BLaER1 treated with 17β-estradiol and CSF1 and Interleukin-3, amounts not matched to agents 10 nM and 100 nM (cell line): Measurements from ENCODE around the gene TMEM95.

ENCODE experiments used
- H3K27ac ChIP-seq, 11 experiments: shearing (Covaris generic); formaldehyde crosslinking; 2 replicates each; pipeline ENCODE4 v1.8.1; 2022
- H3K27me3 ChIP-seq, 11 experiments: shearing (Covaris generic); formaldehyde crosslinking; 2 replicates each; pipeline ENCODE4 v1.8.1; 2022
- H3K36me3 ChIP-seq, 11 experiments: shearing (Covaris generic); formaldehyde crosslinking; 2 replicates each; pipeline ENCODE4 v1.8.1; 2022
- H3K4me1 ChIP-seq, 10 experiments: shearing (Covaris generic); formaldehyde crosslinking; 2 replicates each; pipeline ENCODE4 v1.8.1; 2022
- H3K4me2 ChIP-seq, 11 experiments: shearing (Covaris generic); formaldehyde crosslinking; 2 replicates each; pipeline ENCODE4 v1.8.1; 2022
- H3K4me3 ChIP-seq, 10 experiments: shearing (Covaris generic); formaldehyde crosslinking; 2 replicates each; pipeline ENCODE4 v1.8.1; 2022
- H3K9ac ChIP-seq, 11 experiments: shearing (Covaris generic); formaldehyde crosslinking; 2 replicates each; pipeline ENCODE4 v1.8.1; 2022
- H3K9me3 ChIP-seq, 11 experiments: shearing (Covaris generic); formaldehyde crosslinking; replicated peaks in 1 of 11; 2 replicates each; pipeline ENCODE4 v1.8.1; 2022
- H4K20me1 ChIP-seq, 11 experiments: shearing (Covaris generic); formaldehyde crosslinking; 2 replicates each; pipeline ENCODE4 v1.8.1; 2022
- Cebpa-rat ChIP-seq, 11 experiments: shearing (Covaris generic); IDR thresholded peaks; 2 replicates each; pipeline ENCODE4 v1.8.1; 2022

Gene TMEM95

DNA sequence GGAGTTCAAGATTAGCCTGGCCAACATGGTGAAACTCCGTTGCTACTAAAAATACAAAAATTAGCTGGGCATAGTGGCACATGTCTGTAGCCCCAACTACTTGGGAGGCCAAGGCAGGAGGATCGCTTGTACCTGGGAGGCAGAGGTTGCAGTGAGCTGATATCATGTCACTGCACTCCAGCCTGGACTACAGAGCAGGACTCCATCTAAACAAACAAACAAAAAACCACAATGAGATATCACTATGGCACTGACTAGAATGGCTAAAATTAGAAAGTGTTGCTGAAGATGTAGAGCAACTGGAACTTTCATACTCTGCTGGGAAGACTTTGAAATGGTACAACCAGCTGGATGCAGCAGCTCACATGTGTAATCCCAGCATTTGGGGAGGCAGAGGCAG lies 19.4 kb downstream of the TMEM95 start:
- Histone ChIP-seq H3K4me2 (no peak overlapping the region), H3K4me3 (no peak overlapping the region), H4K20me1 (no peaks in the 10 kb centered on the region), H3K27me3 (peaks cover 4 to 8% (median 5%) of the 10 kb centered on the region in 11 experiments; a peak in 20 of 22 replicates), H3K9me3 (peaks cover 5 to 7% (median 6%) of the 10 kb centered on the region in 11 experiments), H3K9ac (no peak overlapping the region), H3K36me3 (no peaks in the 10 kb centered on the region), H3K27ac (no peak overlapping the region), H3K4me1 (no peaks in the 10 kb centered on the region)
- TF ChIP-seq Cebpa-rat (IDR thresholded peaks at IDR 0.05) = no peak

DNA sequence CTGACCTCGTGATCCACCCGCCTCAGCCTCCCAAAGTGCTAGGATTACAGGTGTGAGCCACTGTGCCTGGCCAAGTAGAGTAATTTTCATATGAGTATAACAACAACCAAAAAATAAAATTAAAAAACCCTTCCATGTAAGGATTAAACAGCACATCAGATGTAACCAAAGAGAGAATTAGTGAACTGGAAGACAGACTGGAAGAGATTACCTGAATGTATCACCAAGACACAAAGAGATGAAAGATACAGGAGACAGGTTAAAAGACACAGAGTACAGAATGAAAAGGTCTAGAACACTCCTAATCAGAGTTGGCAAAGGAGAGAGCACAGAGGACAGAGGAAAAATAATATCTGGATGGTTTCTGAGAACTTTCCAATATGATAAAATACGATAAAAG lies 24.2 kb downstream of the TMEM95 start:
- Histone ChIP-seq H3K4me1 (peaks cover 6 to 9% (median 8%) of the 10 kb centered on the region in 10 experiments; a peak in 19 of 20 replicates), H3K4me2 (no peak overlapping the region), H3K4me3 (no peak overlapping the region), H3K9ac (no peak overlapping the region), H3K27ac (no peak overlapping the region), H3K36me3 (no peaks in the 10 kb centered on the region), H3K9me3 (peaks cover 12 to 23% (median 18%) of the 10 kb centered on the region in 11 experiments), H4K20me1 (peaks cover 0 to 19% (median 0%) of the 10 kb centered on the region in 11 experiments; a peak in 5 of 22 replicates), H3K27me3 (peaks cover 51 to 56% (median 53%) of the 10 kb centered on the region in 11 experiments)
- TF ChIP-seq Cebpa-rat (IDR thresholded peaks at IDR 0.05) = no peak

DNA sequence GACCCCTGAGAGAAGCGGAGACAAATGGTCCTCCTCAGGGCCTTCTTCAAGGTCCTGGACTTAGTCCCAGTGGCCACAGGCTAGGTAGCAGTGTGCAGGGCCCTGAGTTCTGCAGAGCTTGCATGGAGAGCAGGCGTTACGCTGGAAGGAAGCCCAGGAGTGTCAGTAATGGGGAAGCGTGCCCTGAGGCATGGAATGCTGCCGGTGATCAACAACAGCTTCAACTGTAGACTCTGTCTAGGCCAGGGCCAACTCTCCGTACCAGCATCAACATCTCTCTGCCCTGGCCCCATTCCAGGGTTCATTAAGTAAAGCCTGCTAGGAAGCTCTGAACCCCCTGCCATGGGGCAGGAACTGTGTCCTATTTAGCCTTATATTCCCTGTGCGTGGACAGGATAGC lies 25.4 kb downstream of the TMEM95 start:
- no peak overlapping the region for H3K9ac ChIP-seq
- no peak overlapping the region for H3K4me2 ChIP-seq
- H3K9me3 ChIP-seq = peaks cover 12 to 23% (median 18%) of the 10 kb centered on the region in 11 experiments
- peaks cover 0 to 31% (median 7%) of the 10 kb centered on the region in 11 experiments; a peak in 6 of 22 replicates for H4K20me1 ChIP-seq
- H3K4me1 ChIP-seq = peaks cover 13 to 17% (median 14%) of the 10 kb centered on the region in 10 experiments
- no peak for TF ChIP-seq Cebpa-rat (IDR thresholded peaks at IDR 0.05)
- H3K27ac ChIP-seq = no peak overlapping the region
- H3K4me3 ChIP-seq = no peak overlapping the region
- peaks cover 58 to 65% (median 61%) of the 10 kb centered on the region in 11 experiments for H3K27me3 ChIP-seq
- no peaks in the 10 kb centered on the region for H3K36me3 ChIP-seq

DNA sequence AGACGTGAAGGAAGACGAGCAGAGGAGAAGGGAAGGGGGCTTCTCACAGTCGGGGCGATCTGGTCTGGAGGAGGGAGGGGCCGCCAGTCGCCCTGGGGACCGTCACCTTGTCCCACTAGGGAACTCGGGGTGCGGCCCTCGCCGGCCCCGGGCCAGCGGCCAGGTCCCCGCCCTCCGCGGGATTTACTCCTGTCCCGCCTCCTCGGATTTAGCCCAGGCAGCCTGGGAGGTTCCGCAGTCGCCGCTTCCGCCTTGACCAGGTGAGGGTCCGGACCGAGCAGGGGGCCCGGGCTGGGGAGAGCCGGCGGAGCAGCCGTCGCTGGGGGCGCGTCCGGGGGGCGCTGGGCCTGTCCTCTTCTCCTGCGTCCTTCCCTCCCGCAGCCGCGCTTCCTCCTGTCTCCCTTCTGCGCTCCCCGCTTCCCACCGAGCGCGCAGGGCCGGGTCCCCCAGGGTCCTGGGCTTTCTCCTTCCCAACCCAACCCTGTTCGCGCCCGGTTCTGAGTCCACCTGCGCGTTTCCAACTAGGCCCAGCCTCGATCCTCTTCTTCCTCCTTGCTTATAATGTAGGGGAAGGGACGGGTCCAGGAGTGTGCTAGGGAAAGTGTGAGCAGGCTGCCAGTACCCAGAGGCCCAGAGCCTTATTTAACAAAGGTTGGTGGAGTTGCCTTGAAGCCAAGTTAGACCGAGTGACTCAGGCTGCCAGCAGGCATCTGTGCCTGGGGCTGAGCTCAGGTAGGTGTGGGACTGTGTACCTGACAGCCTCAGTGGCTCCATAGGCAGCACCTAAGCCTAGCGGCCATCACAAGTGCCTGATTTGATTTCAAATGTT lies 26.1 kb downstream of the TMEM95 start, which contains the start of gene TNK1:
TNK1 (plus strand) TSS at position 235 of the 829 bp plus-strand sequence. CDS start 1,838 bp downstream, outside the sequence.
- Histone ChIP-seq H3K27me3 (peaks cover 58 to 65% (median 61%) of the 10 kb centered on the region in 11 experiments), H3K4me3 (no peak within 1 kb of the TSS), H4K20me1 (peaks cover 0 to 38% (median 7%) of the 10 kb centered on the region in 11 experiments; a peak in 7 of 22 replicates), H3K36me3 (peaks cover 0 to 2% (median 0%) of the 10 kb centered on the region in 11 experiments; a peak in 1 of 22 replicates), H3K9ac (no peak within 1 kb of the TSS), H3K27ac (no peak within 1 kb of the TSS), H3K4me1 (peaks cover 13 to 17% (median 14%) of the 10 kb centered on the region in 10 experiments), H3K9me3 (peaks cover 12 to 23% (median 18%) of the 10 kb centered on the region in 11 experiments), H3K4me2 (no peak within 1 kb of the TSS)
- TF ChIP-seq Cebpa-rat (IDR thresholded peaks at IDR 0.05) = no peak

DNA sequence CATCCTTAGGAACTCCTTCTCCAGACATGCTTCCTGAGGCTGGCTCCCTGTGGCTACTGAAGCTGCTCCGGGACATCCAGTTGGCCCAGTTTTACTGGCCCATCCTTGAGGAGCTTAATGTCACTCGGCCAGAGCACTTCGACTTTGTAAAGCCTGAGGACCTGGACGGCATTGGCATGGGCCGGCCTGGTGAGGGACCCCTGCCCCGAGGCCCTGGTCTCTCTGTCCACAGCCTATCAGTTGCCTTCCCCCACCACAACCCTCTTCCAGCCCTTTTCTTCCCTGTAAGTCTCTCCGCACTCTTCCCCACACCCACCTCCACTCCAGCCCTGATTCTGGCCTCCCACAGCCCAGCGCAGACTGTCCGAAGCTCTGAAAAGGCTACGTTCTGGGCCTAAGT lies 27.9 kb downstream of the TMEM95 start:
- no peak overlapping the region for H3K4me3 ChIP-seq
- H4K20me1 ChIP-seq = peaks cover 0 to 57% (median 11%) of the 10 kb centered on the region in 11 experiments; a peak in 10 of 22 replicates
- peaks cover 0 to 20% (median 7%) of the 10 kb centered on the region in 11 experiments; a peak in 10 of 22 replicates for H3K36me3 ChIP-seq
- peaks cover 13 to 17% (median 14%) of the 10 kb centered on the region in 10 experiments for H3K4me1 ChIP-seq
- H3K4me2 ChIP-seq = no peak overlapping the region; a peak in 1 of 22 replicates
- no peak for TF ChIP-seq Cebpa-rat (IDR thresholded peaks at IDR 0.05)
- no peak overlapping the region for H3K9ac ChIP-seq
- peaks cover 58 to 65% (median 61%) of the 10 kb centered on the region in 11 experiments for H3K27me3 ChIP-seq
- peaks cover 12 to 23% (median 18%) of the 10 kb centered on the region in 11 experiments for H3K9me3 ChIP-seq
- H3K27ac ChIP-seq = no peak overlapping the region

DNA sequence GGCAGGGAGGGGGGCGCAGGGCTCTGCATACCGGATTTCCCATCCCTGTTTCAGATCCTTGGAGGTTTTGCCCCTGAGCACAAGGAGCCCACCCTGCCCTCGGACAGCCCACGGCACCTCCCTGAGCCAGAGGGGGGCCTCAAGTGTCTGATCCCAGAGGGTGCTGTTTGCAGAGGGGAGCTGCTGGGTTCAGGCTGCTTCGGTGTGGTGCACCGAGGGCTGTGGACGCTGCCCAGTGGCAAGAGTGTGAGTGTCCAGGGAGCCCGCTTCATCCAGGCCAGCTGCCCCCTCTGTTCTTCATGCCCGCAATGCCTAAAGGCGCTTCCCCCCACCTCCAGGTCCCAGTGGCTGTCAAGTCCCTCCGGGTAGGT lies 28.4 kb downstream of the TMEM95 start:
- H4K20me1 ChIP-seq = peaks cover 0 to 61% (median 14%) of the 10 kb centered on the region in 11 experiments; a peak in 11 of 22 replicates
- H3K9me3 ChIP-seq = peaks cover 12 to 23% (median 18%) of the 10 kb centered on the region in 11 experiments
- peaks cover 0 to 25% (median 12%) of the 10 kb centered on the region in 11 experiments; a peak in 14 of 22 replicates for H3K36me3 ChIP-seq
- peaks cover 13 to 17% (median 14%) of the 10 kb centered on the region in 10 experiments for H3K4me1 ChIP-seq
- H3K27ac ChIP-seq = no peak overlapping the region
- peaks cover 58 to 65% (median 61%) of the 10 kb centered on the region in 11 experiments for H3K27me3 ChIP-seq
- peak overlapping the region; percentile 86 to 97 (median 95) for H3K4me2 ChIP-seq
- TF ChIP-seq Cebpa-rat (IDR thresholded peaks at IDR 0.05) = no peak
- no peak overlapping the region; a peak in 1 of 22 replicates for H3K9ac ChIP-seq
- peak overlapping the region in 4 of 10 experiments; percentile 43 to 58 (median 50); a peak in 5 of 20 replicates for H3K4me3 ChIP-seq

DNA sequence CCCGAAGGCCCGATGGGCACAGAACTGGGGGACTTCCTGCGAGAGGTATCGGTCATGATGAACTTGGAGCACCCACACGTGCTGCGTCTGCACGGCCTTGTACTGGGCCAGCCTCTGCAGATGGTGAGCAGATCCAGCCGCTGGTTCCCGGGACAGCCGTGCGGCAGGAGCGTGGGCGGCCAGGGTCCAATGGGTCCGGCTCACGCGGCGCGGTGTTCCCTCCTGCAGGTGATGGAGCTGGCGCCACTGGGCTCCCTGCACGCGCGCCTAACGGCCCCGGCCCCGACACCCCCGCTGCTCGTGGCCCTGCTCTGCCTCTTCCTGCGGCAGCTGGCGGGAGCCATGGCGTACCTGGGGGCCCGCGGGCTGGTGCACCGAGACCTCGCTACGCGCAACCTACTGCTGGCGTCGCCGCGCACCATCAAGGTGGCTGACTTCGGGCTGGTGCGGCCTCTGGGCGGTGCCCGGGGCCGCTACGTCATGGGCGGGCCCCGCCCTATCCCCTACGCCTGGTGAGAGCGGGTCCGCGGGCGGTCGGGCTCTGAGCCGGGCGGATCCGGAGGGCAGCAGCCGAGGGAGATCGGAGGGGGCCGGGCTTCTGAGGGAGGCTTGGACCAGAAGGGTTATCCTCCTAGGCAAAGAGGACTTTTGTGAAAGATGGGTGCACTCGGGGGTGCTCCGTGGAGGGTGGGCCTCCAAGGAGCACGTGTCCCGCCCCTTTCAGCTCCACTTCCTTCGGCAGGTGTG lies 29.0 kb downstream of the TMEM95 start:
- Histone ChIP-seq H4K20me1 (peaks cover 0 to 67% (median 14%) of the 10 kb centered on the region in 11 experiments; a peak in 11 of 22 replicates), H3K27me3 (peaks cover 57 to 63% (median 59%) of the 10 kb centered on the region in 11 experiments)

DNA sequence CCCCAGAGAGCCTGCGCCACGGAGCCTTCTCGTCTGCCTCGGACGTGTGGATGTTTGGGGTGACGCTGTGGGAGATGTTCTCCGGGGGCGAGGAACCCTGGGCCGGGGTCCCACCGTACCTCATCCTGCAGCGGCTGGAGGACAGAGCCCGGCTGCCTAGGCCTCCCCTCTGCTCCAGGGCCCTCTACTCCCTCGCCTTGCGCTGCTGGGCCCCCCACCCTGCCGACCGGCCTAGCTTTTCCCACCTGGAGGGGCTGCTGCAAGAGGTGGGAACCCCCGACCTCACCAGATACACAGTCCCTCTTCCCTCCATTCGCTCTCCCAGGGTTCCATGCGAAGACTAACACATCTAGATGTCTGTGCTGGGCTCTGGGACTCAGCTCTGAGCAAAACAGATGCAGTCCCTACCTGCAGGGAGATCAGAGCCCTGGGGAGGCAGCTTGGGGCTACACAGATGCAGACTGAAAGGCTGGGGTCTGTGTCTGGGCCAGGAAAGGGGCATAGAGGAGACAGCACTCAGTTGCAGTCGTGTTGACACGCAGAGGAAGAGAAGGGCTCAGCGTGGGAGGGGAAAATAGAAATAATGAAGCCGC lies 29.6 kb downstream of the TMEM95 start:
- Histone ChIP-seq H3K9ac (peak overlapping the region in 10 of 11 experiments; percentile 9 to 65 (median 52); a peak in 15 of 22 replicates), H4K20me1 (peaks cover 0 to 74% (median 14%) of the 10 kb centered on the region in 11 experiments; a peak in 13 of 22 replicates), H3K27ac (no peak overlapping the region), H3K4me1 (peaks cover 13 to 27% (median 15%) of the 10 kb centered on the region in 10 experiments), H3K36me3 (peaks cover 8 to 37% (median 24%) of the 10 kb centered on the region in 11 experiments), H3K4me3 (peak overlapping the region; percentile 43 to 67 (median 54)), H3K4me2 (peak overlapping the region; percentile 86 to 97 (median 95)), H3K27me3 (peaks cover 50 to 56% (median 53%) of the 10 kb centered on the region in 11 experiments), H3K9me3 (peaks cover 4 to 15% (median 10%) of the 10 kb centered on the region in 11 experiments)
- no peak for TF ChIP-seq Cebpa-rat (IDR thresholded peaks at IDR 0.05)

More for the DNA sequence above, 29.0 kb downstream of the TMEM95 start:
- no peak overlapping the region for H3K27ac ChIP-seq
- TF ChIP-seq Cebpa-rat (IDR thresholded peaks at IDR 0.05) = no peak
- peaks cover 13 to 21% (median 14%) of the 10 kb centered on the region in 10 experiments for H3K4me1 ChIP-seq
- H3K36me3 ChIP-seq = peaks cover 2 to 30% (median 17%) of the 10 kb centered on the region in 11 experiments; a peak in 20 of 22 replicates
- H3K9me3 ChIP-seq = peaks cover 11 to 21% (median 16%) of the 10 kb centered on the region in 11 experiments
- H3K9ac ChIP-seq = peak overlapping the region; percentile 9 to 65 (median 56); a peak in 16 of 22 replicates
- peak overlapping the region; percentile 86 to 97 (median 95) for H3K4me2 ChIP-seq
- H3K4me3 ChIP-seq = peak overlapping the region; percentile 43 to 67 (median 54)
